Bronchial epithelial cell (primary cell): ENCODE results near the gene CDKN2B. TPM values are rescaled to one million over a fixed set of nuclear protein-coding genes. Genes with fewer than 3 reads are reported as not detected.

ENCODE experiments used
- DNase-seq: peaks from one replicate; pipeline ENCODE4 v3.0.0-alpha.2; 2010; ENCODE audit warnings: low read depth
- FAIRE-seq: peaks from 2 replicates; lab custom pipeline; 2011; peaks lifted over from hg19 to GRCh38; lab: Jason Lieb, UNC
- H3K27me3 ChIP-seq: 2 replicates; pipeline ENCODE4 v1.5.1; 2011; ENCODE audit warnings: low read length; ENCODE audit not compliant: control insufficient read depth, insufficient read depth
- H3K36me3 ChIP-seq: 2 replicates; pipeline ENCODE4 v1.5.1; 2011; ENCODE audit warnings: low read length; ENCODE audit not compliant: control insufficient read depth, insufficient read depth
- H3K4me3 ChIP-seq: 2 replicates; pipeline ENCODE4 v1.5.1; 2011; ENCODE audit warnings: mild to moderate bottlenecking, low read depth, low read length, control low read depth
- CTCF ChIP-seq: IDR thresholded peaks from 2 replicates; pipeline ENCODE4 v1.5.1; 2011; ENCODE audit warnings: mild to moderate bottlenecking, moderate library complexity, low read length, control low read depth, inconsistent platforms; ENCODE audit not compliant: insufficient read depth, severe bottlenecking
- total RNA-seq: library from RNA; depleted of rRNA; stranded (reverse); fragments of >200 nt; gene quantifications from 2 replicates; pipeline ENCODE4 v1.2.1, GENCODE V29; 2014

Gene CDKN2B
- total RNA-seq, 1 donor from 2014 or later = 29.2 TPM

GRCh38 chr9:21985964-21986667, 23.0 kb downstream of the CDKN2B start:
- no peak for FAIRE-seq
- H3K36me3 ChIP-seq = no peaks in the 10 kb centered on the region
- no peak for TF ChIP-seq CTCF
- H3K27me3 ChIP-seq = no peaks in the 10 kb centered on the region
- H3K4me3 ChIP-seq = no peak overlapping the region
- DNase-seq = no peak

- H3K27me3 ChIP-seq = no peaks in the 10 kb centered on the region
- no peak overlapping the region for H3K4me3 ChIP-seq
- FAIRE-seq = no peak
- DNase-seq = no peak
- H3K36me3 ChIP-seq = no peaks in the 10 kb centered on the region
- no peak for TF ChIP-seq CTCF
Measured at GRCh38 chr9:21984101-21984500, 25.0 kb downstream of the CDKN2B start.

GRCh38 chr9:21983561-21983935, 25.6 kb downstream of the CDKN2B start:
- no peak for TF ChIP-seq CTCF
- Histone ChIP-seq H3K27me3 (no peaks in the 10 kb centered on the region), H3K4me3 (no peak overlapping the region), H3K36me3 (no peaks in the 10 kb centered on the region)
- FAIRE-seq = no peak
- DNase-seq = no peak

GRCh38 chr9:21982861-21983560, 26.1 kb downstream of the CDKN2B start:
- Histone ChIP-seq H3K4me3 (no peak overlapping the region), H3K36me3 (no peaks in the 10 kb centered on the region), H3K27me3 (no peaks in the 10 kb centered on the region)
- DNase-seq (no peak), FAIRE-seq (no peak)
- TF ChIP-seq CTCF = no peak

- Histone ChIP-seq H3K36me3 (no peaks in the 10 kb centered on the region), H3K4me3 (no peak overlapping the region), H3K27me3 (no peaks in the 10 kb centered on the region)
- DNase-seq (no peak), FAIRE-seq (no peak)
- no peak for TF ChIP-seq CTCF
Measured at GRCh38 chr9:21982391-21982790, 26.7 kb downstream of the CDKN2B start.
